GM20000 (cell line): ENCODE data around the gene NRCAM.

Experiments
- DNase-seq: peaks from one replicate; pipeline ENCODE4 v3.0.0; 2012; ENCODE audit warnings: low spot score
- TF ChIP-seq, protein P1 (sequence below): IDR thresholded peaks from 2 replicates; pipeline ENCODE4 v1.5.1; 2012; ENCODE audit warnings: mild to moderate bottlenecking, control low read depth; ENCODE audit errors: extremely low read depth, missing control alignments

The NRCAM gene

GRCh38 chr7:108292541-108292940 is 163.7 kb downstream of the NRCAM start:
- no peak for DNase-seq
- TF ChIP-seq, protein P1, sequence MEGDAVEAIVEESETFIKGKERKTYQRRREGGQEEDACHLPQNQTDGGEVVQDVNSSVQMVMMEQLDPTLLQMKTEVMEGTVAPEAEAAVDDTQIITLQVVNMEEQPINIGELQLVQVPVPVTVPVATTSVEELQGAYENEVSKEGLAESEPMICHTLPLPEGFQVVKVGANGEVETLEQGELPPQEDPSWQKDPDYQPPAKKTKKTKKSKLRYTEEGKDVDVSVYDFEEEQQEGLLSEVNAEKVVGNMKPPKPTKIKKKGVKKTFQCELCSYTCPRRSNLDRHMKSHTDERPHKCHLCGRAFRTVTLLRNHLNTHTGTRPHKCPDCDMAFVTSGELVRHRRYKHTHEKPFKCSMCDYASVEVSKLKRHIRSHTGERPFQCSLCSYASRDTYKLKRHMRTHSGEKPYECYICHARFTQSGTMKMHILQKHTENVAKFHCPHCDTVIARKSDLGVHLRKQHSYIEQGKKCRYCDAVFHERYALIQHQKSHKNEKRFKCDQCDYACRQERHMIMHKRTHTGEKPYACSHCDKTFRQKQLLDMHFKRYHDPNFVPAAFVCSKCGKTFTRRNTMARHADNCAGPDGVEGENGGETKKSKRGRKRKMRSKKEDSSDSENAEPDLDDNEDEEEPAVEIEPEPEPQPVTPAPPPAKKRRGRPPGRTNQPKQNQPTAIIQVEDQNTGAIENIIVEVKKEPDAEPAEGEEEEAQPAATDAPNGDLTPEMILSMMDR = no peak

DNA sequence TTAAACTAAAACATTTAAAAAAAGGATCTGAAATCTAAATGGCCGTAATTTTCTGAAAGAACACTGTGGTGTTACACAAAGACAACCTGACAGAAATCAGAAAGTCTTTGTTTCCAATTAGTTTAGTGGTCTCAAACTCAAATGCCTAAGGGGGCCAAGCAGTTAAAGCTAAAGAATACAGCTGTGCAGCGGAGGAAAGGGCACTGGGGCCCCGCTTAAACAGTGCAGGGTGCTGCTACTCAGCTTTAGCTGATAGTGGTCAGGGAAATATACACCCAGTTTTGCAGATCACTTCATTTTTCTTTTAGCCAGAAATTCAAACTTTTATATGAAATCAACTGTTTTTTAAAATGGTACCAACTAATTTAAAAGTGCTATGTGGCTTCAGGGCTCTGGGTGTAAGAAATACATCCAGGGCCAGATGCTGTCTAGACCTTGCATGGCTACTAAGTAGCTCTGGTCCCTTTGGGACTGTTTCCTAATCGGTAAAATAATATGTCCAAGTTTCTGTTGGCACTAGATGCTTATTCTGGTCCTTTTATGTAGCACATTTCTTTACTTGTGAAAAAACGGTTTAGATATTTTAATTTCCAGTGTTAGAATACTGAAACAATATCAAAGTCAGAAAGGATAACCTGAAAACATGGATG is 164.3 kb downstream of the NRCAM start:
- no peak for DNase-seq
- TF ChIP-seq, protein P1 = no peak

GRCh38 chr7:108291152-108291508 is 165.1 kb downstream of the NRCAM start:
- no peak for DNase-seq
- TF ChIP-seq, protein P1 = no peak

DNA sequence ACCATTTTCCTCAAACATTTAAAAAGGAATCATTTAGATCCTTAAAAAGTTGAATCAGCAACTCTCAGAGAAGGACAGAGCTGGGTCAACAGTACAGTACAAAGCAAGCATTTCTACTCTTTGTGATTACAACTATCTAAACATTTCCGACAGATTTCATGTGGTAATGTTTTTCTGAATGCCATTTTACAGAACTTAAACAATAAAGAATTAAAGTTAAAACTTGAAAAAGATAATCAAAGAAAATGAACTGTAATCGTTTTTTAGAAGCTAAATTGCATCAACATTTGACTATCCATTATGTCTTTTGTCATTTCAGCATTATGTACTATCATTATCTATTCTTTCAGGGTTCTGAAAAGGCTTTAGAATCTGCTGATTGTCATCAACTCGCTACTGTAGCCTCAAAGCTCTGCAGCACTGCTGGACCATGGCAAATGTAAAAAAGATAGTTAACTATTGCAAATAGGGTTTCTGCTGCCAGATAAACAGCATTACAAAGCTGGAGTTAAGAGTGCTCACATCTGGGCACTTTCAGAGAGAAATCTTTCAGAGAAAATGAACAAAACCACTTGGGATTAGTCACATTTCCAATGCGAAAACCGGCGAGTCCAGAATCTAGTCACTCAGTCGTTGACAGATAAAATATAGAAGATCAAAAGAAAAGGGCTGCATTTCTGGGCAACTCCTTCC is 165.6 kb downstream of the NRCAM start:
- no peak for DNase-seq
- TF ChIP-seq, protein P1 = no peak

GRCh38 chr7:108289852-108290251 is 166.4 kb downstream of the NRCAM start:
- no peak for DNase-seq
- TF ChIP-seq, protein P1 = no peak

- TF ChIP-seq, protein P1 = no peak
- DNase-seq = no peak
Measured at GRCh38 chr7:108287857-108288256, 168.4 kb downstream of the NRCAM start.

GRCh38 chr7:108286290-108286904 is 169.8 kb downstream of the NRCAM start:
- TF ChIP-seq, protein P1 = no peak

More at GRCh38 chr7:108286290-108286904, 169.8 kb downstream of the NRCAM start:
- no peak for DNase-seq
